ENCODE results near the gene CHMP2A.

The CHMP2A gene

GRCh38 chr19:58516246-58516836 lies 38.6 kb downstream of the CHMP2A start:
- Histone ChIP-seq H3F3A (ENCODE audit: low read depth) (no peaks in the 10 kb centered on the region), H2AFZ (ENCODE audit: low read length) (no peak overlapping the region), H3K27me3 (ENCODE audit: insufficient read depth, low read length, poor library complexity, severe bottlenecking) (no peaks in the 10 kb centered on the region), H3K9ac (ENCODE audit: low read depth, low read length, poor library complexity, severe bottlenecking) (peak overlapping the region; percentile 23), H3K4me2 (ENCODE audit: low read depth, low read length, poor library complexity, severe bottlenecking) (peak overlapping the region; percentile 100), H3K9me3 (ENCODE audit: insufficient read depth, low read depth, low read length) (no peaks in the 10 kb centered on the region), H4K20me1 (ENCODE audit: insufficient read depth, low read length, poor library complexity, severe bottlenecking) (no peaks in the 10 kb centered on the region), H3K36me3 (ENCODE audit: insufficient read depth, low read length) (no peaks in the 10 kb centered on the region), H3K79me2 (ENCODE audit: insufficient read depth, low read length) (peaks cover 45% of the 10 kb centered on the region), H3K4me1 (ENCODE audit: insufficient read depth, low read length, poor library complexity, severe bottlenecking) (peaks cover 35% of the 10 kb centered on the region), H3K9me2 (replicated peaks; ENCODE audit: low read depth, low read length) (no peaks in the 10 kb centered on the region), H3K4me3 (ENCODE audit: low read length, poor library complexity, severe bottlenecking) (no peak overlapping the region)
- no peak for TF ChIP-seq CTCF (conservative IDR thresholded peaks at IDR 0.05; ENCODE audit: low read length)
- TF ChIP-seq EZH2phosphoT487 (IDR thresholded peaks at IDR 0.05; ENCODE audit: borderline replicate concordance) = no peak

DNA sequence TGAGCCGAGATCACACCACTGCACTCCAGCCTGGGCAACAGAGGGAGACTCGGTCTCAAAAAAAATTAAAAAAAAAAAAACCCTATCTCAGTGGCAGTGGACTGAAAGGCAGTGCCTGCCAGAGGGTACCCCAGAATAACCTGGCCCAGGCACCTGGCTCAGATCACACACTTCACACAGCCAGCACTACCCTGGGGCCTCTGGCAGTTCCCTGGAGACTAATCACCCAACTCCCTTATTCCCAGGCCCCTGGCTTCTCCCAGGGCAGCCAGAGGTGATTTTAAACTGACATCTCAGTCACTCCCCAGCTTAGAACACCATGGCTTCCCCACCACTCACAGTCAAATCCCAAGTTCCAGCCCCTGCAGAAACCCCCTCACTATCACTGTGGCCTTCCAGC lies 39.6 kb downstream of the CHMP2A start:
- Histone ChIP-seq H3K27me3 (ENCODE audit: insufficient read depth, low read length, poor library complexity, severe bottlenecking) (no peaks in the 10 kb centered on the region), H3K36me3 (ENCODE audit: insufficient read depth, low read length) (no peaks in the 10 kb centered on the region), H3F3A (ENCODE audit: low read depth) (no peaks in the 10 kb centered on the region), H3K4me3 (ENCODE audit: low read length, poor library complexity, severe bottlenecking) (peak overlapping the region; percentile 23), H3K9ac (ENCODE audit: low read depth, low read length, poor library complexity, severe bottlenecking) (peak overlapping the region; percentile 23), H2AFZ (ENCODE audit: low read length) (no peak overlapping the region), H3K9me3 (ENCODE audit: insufficient read depth, low read depth, low read length) (no peaks in the 10 kb centered on the region), H3K4me2 (ENCODE audit: low read depth, low read length, poor library complexity, severe bottlenecking) (peak overlapping the region; percentile 100), H3K79me2 (ENCODE audit: insufficient read depth, low read length) (peaks cover 45% of the 10 kb centered on the region), H4K20me1 (ENCODE audit: insufficient read depth, low read length, poor library complexity, severe bottlenecking) (no peaks in the 10 kb centered on the region), H3K9me2 (replicated peaks; ENCODE audit: low read depth, low read length) (no peaks in the 10 kb centered on the region), H3K4me1 (ENCODE audit: insufficient read depth, low read length, poor library complexity, severe bottlenecking) (peaks cover 31% of the 10 kb centered on the region)
- TF ChIP-seq EZH2phosphoT487 (IDR thresholded peaks at IDR 0.05; ENCODE audit: borderline replicate concordance) = no peak

DNA sequence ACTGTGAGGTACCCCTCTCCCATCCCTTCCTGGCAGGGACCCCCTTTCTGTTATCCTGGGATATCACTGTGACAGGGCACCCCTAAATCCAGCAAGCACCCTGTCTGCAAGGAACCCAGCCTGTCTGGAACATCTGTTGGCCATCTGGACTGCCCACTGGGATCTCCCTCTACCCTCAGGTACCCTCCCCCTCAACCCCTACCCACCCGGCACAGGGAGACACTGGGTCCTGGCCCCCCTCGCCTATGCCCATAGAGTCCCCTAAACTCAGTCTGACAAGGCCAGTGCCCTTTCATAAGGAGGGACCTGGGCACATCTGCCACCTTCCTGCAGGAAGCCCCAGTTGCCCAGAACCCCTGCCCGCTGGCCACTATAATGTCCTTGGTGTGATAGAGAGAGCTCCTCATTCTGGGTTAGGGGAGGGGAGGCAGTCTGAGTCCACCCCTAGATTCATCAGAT lies 40.3 kb downstream of the CHMP2A start:
- Histone ChIP-seq H3K79me2 (ENCODE audit: insufficient read depth, low read length) (peaks cover 45% of the 10 kb centered on the region), H2AFZ (ENCODE audit: low read length) (no peak overlapping the region), H3K4me3 (ENCODE audit: low read length, poor library complexity, severe bottlenecking) (peak overlapping the region; percentile 94)

More for the DNA sequence above, 40.3 kb downstream of the CHMP2A start:
- Histone ChIP-seq H3K9ac (ENCODE audit: low read depth, low read length, poor library complexity, severe bottlenecking) (peak overlapping the region; percentile 94), H3K4me2 (ENCODE audit: low read depth, low read length, poor library complexity, severe bottlenecking) (peak overlapping the region; percentile 100), H3K9me2 (replicated peaks; ENCODE audit: low read depth, low read length) (no peaks in the 10 kb centered on the region), H3K9me3 (ENCODE audit: insufficient read depth, low read depth, low read length) (no peaks in the 10 kb centered on the region), H3F3A (ENCODE audit: low read depth) (no peaks in the 10 kb centered on the region), H4K20me1 (ENCODE audit: insufficient read depth, low read length, poor library complexity, severe bottlenecking) (no peaks in the 10 kb centered on the region), H3K36me3 (ENCODE audit: insufficient read depth, low read length) (no peaks in the 10 kb centered on the region), H3K27me3 (ENCODE audit: insufficient read depth, low read length, poor library complexity, severe bottlenecking) (no peaks in the 10 kb centered on the region), H3K4me1 (ENCODE audit: insufficient read depth, low read length, poor library complexity, severe bottlenecking) (peaks cover 29% of the 10 kb centered on the region)
- TF ChIP-seq CTCF (conservative IDR thresholded peaks at IDR 0.05; ENCODE audit: low read length) = no peak
- TF ChIP-seq EZH2phosphoT487 (IDR thresholded peaks at IDR 0.05; ENCODE audit: borderline replicate concordance) = no peak

Measured in Loucy (cell line).